GM19239 (cell line): Measurements from ENCODE around the gene LAD1.
A peak's percentile ranks its signal among the peaks of the same experiment; 100 is the strongest.

Experiments used
- DNase-seq: peaks from one replicate; pipeline ENCODE4 v3.0.0; 2011; ENCODE audit warnings: low spot score; ENCODE audit not compliant: insufficient read length
- FAIRE-seq: peaks from 2 replicates; lab custom pipeline; 2011; peaks lifted over from hg19 to GRCh38; lab: Jason Lieb, UNC

Gene LAD1

DNA sequence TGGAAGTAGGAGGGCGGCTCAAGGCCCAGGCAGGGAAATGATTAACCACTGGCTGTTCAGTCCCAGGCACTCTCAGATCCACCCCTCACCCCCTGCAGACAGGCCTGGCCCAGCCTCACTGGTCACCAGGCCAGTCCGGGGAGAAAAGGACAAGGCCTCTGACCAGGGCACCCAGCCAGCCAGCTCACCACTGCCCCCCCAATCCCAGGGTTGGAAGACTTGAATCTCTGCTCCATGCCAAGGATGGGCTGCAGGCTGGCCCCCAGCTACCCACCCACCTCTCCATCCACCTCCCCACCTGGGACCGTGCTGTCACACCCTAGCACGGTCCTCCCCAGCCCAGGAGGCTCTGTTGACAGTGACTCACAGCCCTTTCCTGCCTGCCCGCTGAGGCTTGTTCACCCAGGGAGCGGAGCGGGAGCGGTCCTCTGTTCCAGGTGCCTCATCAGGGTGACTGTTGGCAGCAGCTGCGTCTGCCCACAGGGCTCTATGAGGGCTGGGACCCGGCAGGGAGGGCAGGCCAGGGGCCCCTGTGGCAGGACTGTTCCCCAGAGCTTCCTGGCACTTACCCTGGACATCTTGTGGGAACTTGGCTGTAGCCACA is 2.2 kb downstream of the LAD1 start:
- FAIRE-seq (no peak), DNase-seq (no peak)

DNA sequence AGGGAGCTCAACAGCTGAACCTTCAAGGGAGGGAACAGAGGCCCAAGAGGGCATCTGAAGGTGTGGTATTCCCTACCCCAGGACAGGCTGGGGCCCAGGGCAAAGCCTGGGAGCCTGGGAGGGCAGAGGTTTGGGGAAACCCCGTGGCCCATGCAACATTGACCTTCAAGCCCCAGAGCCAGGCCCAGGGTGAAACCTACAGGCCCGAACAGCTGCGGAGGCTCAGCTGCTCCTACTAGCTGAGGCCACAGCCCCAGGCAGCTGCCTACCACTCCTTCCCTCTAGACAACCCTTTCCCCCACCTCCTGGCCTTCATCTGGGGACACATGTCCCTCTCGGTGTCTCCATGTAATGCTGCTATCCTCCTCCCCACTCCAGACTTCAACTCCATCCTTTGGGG is 3.2 kb downstream of the LAD1 start:
- FAIRE-seq (no peak), DNase-seq (no peak)

DNA sequence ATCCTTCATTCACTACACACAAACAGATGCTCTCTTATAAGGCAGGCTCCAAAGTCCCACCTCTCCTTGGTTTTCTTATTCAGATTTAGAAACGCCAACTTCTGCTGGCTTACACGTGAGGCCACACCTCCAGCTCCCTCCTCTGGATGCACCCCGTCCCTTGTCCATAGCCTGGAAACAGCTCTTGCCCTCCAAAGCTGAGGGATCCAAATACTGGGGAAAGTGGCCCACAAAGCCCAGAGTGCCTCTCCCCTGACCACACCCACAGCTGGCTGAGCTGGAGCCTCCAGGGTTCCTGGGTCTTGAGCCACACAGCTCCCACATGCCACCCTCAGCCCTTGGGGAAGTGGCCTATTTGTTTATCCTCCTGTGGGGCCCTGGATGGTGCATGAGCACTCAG is 4.5 kb downstream of the LAD1 start:
- FAIRE-seq (no peak), DNase-seq (no peak)

DNA sequence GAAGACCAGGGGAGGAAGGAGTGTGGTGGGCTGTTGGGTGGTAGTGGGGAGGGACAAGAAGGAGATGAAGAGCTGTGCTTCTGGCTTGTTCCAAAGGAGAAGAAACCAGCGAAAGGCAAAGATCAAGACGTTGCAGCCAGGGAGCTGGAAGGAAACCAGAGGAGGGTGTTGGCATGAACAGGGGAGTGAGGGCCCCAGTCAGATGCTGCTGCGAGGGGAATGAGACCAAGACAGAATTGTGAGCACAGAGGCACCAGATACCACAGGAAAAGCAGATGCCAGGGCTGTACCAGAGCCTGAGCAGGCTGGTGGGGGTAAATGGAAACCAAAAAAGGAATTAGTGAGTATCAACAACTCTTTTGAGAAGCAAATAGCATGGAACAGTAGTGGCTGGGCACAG is 6.0 kb downstream of the LAD1 start:
- DNase-seq (no peak), FAIRE-seq (no peak)

DNA sequence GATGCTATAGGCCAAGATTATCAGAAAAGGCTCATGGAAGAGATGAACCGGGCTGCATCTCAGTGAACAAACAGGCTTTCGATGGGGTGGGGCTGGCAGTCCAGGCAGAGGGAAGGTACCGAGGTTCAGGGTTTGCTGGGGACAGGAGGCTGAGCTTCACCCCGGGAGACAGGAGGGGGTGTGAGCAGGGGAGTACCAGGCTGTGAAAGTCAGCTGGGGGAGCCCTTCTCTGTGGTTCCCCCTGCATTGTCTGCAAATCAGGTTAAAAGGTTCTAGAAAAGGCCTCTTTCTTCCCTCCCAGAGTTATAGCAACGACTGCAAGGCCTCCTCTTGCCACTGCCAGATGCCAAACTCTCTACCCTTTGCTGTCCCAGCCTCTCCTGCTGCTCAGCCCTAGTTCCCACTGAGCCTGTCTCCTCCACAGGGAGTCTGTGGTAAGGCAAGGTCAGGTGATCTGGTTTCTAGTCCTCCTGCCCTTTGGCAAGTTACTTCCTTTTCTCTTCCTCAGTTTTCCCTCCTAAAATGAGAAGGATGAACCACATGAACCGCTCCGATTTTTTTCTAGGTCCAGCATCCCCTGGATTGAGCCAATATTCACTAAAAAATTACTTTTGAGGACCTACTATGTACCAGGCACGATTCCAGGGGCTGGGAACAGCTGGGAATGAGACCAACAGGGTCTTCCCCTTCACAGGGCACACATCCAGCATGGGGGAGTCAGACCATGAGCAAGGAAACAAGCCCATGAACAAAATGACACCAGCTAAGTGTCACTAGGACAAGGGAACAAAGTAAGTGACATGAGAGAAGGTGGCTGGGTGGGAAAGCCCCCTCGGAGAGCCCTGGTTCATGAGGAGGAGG is 7.2 kb downstream of the LAD1 start:
- FAIRE-seq, result no peak
- no peak for DNase-seq

DNA sequence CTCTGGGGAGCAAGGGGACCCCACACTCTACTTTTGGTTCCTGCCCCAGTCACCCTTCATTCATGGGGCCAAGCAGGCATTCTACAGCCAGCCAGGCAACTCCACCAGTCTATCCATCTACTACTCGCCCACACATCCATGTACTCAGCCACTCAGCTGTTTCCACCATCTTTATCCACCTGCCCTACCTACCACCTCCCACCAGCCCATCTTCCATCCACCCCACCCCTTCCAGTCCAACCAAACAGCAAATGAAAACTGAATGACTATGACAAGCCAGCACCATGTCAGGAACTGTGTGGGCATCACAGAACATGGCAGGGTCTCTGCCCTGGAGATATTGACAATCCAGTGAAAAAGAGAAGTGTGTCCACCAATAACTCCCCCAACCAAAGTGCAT is 7.9 kb downstream of the LAD1 start:
- no peak for DNase-seq
- FAIRE-seq, result no peak

DNA sequence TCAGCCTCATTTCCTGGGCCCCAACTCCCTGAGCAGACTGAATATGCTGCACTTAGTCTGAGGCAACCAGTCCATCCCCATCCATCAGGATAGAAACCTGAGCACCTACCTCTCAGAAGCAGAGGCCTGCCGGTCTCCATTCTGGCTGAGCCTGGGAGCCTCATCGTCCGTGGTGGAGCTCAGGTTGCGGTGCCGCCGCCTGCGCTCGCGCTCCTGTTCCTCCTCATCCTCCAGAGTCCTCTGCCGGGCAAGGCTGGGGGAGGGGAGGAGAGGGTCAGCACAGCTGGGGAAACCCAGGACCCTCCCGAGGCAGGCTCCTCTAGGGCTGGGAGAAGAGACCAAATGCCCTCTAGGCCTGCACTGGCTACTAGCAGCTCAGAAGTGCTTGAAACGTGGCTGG is 10.1 kb downstream of the LAD1 start:
- FAIRE-seq (no peak), DNase-seq (no peak)

DNA sequence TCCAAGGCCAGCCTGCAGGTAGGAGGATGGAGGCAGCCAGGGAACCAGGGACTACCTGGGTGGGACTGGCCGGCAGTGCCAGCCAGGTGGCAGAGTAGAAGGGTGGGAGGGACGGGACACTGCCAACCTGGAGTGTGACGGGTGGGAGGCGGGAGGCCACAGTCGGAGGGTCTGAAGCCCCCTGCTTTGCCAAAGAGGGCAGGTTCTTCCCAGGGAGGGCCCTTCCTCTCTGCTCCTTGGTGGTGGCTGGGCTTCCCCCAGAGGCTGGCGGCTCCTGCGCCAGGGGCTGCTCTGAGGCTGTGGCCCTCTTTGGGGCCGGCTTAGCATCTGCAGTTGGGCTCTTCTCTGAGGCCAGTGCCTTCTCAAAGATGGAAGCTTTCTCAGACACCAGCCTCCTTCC is 12.9 kb downstream of the LAD1 start:
- DNase-seq (no peak), FAIRE-seq (no peak)

DNA sequence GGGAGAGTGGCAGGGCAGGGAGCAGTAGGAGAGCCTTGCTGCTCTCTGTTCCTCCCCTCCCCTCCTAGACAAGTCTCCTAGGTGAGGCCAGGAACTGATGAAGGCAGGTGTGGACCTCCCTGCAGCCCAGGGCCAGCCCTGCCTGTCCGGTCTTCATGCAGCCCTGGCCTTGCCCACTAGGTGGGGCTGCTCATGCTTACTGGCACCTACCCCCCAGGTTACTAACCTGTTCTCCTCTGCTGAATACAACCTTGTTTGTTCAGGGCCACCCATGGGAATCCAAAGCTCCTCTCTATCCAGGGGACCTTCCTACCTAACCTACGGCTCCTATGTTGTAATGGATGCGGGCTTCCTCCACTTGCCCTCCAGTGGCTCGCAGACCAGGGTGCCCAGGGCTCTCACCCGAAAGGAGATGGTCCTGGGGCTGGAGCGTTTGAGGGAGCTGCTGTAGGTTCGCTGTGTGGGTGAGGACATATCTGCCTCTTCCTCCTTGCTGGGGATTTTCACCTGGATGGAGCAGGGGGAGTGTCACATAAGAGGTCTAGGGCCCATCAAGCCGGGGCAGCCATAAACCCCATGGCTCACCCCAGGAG is 13.7 kb downstream of the LAD1 start:
- DNase-seq, result peak; percentile 76
- FAIRE-seq, result peak; percentile 90

DNA sequence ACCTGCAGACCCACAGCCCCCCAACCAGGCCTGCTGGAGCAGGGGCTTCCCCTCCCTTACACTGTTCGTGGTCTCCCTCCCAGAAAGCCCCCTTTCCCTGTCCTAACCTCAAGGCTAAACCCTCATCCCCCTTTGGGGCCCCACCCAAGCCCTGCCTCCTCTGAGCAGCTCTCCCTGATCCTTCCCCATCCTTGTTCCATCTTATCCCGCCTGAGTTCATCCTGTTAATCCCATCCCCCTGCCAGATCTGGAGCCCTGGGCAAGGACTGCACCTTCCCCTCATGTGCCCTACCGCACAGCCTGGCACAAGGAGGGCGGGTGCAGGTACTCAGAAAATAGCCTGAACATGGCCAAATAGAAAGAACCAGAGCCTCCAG is 14.7 kb downstream of the LAD1 start:
- FAIRE-seq, result no peak

DNA sequence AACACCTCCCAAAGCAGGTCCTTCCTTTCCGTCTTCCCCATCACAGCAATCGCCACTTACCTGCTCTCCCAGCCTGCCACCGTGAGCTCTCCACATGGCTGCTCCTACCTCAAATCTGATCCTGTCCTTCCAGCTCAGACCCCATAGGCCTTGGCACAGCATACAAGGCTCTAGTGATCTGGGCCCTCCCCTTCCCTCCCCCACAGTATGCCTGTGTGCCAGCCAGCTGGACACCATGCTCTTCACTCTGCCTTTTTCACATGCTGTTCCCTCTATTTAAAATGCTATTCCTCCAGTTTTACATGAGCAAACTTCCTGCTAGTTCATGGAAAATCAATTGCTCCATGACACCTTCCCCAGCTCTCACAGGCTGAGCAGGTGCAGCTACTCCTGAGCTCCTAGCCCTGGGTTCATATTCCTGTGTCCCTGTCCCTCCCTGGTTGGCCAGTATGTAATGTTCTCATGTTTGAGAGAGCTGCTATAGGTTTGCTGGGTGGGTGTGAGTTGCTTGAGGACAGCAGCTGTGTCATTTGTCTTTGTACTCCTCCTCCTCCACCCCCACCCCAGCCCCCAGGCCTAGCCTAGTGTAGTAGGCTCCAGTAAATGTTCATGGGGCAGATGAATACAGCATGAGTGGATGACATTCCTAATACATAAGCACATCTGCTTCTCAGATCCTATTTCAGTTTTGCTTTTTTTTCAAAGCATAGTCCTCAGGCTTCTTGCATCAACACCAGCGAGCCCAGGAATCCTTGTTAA is 15.3 kb downstream of the LAD1 start:
- FAIRE-seq, result no peak
- DNase-seq, result no peak

More for the DNA sequence above, 14.7 kb downstream of the LAD1 start:
- no peak for DNase-seq

DNA sequence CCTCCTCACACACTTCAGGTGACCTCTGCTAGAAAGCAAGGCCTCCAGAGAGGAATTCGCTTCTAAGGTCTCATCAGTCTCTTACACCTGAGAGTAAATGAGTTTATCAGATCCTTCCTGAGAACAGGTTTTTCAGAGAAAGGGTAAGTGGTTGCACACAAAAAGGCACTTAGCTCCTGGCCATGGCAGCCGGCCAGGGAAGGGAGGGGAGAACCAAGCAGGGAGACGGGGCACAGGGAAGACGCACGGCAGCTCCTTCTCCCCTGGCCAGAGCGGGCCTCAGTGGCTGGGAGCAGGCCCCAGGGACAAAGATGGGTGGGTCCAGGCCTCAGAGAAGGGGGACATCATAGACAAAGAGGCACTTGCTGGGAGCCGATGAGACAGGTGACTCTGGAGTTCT is 18.0 kb downstream of the LAD1 start:
- DNase-seq (no peak), FAIRE-seq (no peak)

DNA sequence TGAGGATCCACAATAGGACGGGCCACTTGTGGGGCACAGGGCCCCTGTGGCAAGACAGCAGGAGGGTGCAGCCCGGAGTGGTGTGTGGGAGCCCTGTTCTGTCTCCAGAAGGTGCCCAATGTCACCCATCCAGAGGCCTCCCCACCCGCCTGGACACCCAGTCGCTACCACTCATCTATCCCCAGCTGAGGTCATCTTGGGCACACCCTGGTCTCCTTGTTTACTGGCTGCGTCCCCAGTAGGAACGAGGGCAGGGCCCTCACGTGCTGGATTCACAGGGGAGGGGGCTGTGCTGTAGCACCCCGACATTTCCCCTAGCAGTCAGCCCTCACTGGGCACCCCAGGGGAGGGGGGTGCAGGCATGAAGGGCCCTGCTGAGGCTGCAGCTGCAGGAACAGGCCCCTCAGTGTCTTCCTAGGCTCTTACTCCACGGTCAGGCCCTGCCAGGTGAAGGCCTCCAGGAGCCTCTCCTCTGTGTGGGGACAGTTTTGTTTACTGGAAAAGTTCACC is 19.3 kb downstream of the LAD1 start:
- DNase-seq (no peak), FAIRE-seq (no peak)

DNA sequence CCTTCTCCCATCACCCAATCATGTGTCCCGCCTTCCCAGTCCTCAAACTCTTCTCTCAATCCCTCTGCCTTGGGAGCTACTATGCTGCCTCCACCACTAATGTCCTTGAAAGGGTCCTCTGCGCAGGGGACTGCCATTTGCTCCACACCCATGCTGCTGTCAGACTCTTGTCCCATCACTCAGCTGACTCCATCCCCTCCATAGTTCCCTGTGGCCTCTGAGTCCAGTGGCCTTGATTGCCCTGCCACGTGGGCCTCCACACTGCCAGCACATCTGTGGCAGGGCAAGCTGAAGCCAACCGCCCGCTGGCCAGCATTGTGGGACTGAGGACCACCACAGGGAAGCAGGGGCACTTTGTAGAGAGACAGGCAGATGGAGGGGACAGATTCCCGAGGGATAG is 20.3 kb downstream of the LAD1 start:
- no peak for FAIRE-seq

DNA sequence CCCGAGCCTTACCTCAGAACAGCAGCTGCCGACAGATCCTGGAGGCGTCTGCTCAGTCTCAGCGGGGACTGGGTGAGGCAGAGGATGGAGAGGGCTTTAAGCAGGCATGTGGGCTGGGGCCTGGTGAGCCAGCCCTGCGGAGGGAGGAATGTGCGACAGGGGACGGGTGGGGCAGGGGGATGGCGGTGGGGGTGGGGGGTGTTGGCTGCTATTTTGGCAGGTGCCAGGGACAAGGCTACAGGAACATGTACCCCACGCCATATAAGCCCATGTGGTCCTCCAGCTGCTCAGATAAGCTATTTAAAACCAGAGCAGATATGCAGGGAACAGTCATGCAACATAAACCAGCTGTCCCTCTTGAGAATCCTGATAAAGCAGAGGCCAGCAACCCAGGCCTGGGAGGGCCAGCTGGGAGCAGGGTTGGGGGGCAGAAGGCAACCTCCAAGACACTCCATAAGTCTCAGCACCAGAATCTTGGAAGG is 21.5 kb downstream of the LAD1 start, which contains the start of gene TNNT2:
TNNT2 (minus strand) TSS at position 70 of the 482 bp plus-strand sequence. CDS start 4,426 bp downstream, outside the sequence.
- FAIRE-seq (no peak), DNase-seq (no peak)

More for the DNA sequence above, 20.3 kb downstream of the LAD1 start:
- DNase-seq, result no peak

DNA sequence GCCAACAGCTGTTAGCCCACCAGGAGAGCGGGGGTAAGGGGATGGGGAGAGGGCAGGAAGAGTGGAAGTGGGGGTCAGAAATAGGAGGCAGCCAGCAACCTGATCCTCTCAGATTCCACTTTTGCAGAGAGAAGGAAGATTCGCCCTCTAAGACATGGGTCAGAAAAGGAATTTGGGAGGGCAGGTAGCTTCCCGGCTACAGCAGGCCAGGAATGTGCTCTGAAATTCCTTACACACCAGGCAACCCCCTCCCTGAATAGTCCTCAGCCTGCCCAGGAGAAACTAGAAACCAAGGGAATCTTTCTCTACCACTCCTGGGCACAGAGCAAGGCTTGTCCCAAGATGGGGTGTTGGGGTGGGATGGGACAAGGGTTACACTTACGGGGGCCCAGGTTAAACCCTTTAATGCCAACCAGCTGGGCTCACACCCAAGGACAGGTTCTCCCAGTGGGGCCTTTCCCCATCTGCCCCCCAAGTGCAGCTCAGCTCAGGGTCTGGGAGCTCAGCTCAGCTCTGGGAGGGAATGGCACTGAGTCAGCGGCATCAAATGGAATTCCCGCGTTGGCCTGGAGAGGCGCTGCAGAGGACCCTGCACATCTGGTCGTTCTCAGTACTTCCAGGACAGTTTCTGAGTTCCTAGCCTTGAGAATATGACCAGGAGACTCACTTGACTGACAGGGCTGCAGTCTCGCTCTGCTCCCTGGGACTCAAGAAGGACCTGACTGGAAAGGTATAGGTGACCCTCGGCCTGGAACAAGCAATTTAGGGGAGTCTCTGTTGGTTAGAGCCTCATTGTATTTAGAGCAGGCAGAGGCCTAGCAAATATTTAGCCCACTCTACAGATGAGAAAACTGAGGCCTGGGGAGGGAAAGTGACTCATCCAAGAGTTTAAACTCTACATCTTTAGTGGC is 22.4 kb downstream of the LAD1 start:
- FAIRE-seq (no peak), DNase-seq (peak; percentile 57)

DNA sequence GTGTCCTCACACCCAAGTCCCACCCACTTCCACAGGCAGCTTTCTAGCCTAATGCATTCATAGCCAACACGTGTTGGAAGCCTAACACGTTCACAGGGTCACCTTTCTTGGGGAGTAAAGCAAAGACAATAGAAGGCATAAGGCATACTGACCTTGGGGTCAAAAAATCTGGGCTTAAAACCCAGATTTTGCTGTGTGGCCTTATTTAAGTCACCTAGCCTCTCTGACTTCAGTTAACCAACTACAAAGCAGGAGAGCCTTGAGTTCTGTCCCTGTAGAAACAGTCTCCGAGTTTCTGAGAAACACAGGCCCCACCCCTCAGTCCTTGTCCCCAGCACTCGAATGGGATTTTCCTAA is 23.0 kb downstream of the LAD1 start:
- no peak for FAIRE-seq
- DNase-seq, result no peak

DNA sequence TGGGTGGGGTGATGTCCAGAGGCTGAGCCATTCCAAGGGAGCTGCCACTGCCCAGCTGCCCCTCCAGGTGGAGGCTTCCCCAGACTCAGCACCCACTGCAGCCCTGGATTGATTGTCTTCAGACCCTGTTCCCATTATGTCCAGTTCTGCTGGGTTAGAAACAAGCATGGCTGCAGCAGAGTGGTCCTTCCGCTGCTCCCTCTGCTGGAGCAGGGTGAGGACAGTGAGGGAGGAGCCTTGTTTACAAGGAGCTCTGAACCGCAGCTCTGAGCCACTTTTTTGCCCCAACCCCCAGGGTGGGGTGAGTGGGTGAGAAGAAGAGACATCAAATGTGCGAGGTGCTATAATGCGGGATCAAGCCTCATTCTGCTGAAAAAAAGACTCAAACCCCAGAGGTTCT is 24.0 kb downstream of the LAD1 start:
- DNase-seq (no peak), FAIRE-seq (no peak)

DNA sequence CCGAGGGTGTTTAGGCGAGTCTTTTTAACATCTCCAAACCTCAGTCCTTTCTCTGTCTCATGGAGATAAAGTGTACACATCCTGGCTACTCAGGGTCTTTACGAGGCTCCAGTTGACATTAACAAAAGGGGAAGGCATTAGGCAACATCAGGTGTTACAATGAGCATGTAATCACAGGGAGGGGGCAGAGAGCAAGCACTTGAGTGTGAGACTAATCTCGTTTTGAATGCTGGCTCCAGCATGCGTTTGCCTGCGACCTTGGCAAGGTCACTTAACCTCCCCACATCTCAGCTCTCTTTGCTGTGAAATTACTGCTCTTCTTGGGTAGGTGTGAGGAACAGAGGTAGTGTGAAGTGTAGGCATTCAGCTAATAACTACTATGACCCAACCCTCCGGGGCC is 24.8 kb downstream of the LAD1 start:
- FAIRE-seq (no peak), DNase-seq (no peak)
